OCI-LY3 (cell line): ENCODE results near the gene IGFBP4.

Experiments used
- EZH2phosphoT487 ChIP-seq: fragments of 200-600 bp; shearing (Covaris generic); IDR thresholded peaks from 2 replicates; pipeline ENCODE4 v1.6.1; 2018; ENCODE audit warnings: antibody characterized with exemption, mixed run types, low read depth
- TF ChIP-seq, protein P1 (sequence below): fragments of 200-600, 300-600 bp; sonication (generic); IDR thresholded peaks from 2 replicates; pipeline ENCODE4 v1.5.1; 2014; ENCODE audit warnings: antibody characterized with exemption, low read length, low read depth

DNA sequence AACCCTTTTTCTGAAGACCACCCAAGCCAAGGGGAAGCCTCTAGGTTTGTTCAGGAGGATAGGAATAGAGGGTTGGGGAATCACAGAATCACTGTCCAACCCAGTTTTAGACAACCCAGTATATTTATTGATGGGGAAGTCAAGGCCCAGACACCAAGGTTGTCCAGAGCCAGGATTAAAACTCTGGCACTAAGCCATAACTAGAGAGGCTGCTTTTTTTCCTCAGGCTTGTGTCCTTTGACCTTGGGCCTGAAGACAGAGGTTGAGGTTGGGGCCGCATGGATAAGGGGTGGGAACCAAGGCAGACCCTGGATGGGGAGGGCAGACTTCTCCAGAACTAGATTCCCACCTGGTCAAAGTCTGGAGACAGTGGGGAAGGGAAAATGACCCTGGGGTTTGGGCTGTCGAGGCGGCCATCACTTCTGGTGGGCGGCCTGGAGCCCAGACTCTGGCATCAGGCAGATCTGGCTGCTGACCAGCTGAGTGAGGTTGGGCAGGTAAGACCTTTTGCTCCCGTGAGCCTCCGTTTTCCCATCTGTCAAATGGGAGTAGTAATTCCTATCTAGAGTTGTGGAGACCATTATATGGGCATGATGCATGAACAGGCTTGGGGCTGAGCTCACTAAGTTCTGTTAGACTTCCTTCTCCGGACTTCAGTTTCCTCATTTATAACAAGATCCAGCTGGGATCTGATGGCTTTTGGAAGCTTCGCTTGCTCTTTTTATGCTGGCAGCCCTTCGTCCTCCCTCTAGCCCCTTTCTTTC, 17.9 kb downstream of the IGFBP4 start:
- TF ChIP-seq, protein P1, sequence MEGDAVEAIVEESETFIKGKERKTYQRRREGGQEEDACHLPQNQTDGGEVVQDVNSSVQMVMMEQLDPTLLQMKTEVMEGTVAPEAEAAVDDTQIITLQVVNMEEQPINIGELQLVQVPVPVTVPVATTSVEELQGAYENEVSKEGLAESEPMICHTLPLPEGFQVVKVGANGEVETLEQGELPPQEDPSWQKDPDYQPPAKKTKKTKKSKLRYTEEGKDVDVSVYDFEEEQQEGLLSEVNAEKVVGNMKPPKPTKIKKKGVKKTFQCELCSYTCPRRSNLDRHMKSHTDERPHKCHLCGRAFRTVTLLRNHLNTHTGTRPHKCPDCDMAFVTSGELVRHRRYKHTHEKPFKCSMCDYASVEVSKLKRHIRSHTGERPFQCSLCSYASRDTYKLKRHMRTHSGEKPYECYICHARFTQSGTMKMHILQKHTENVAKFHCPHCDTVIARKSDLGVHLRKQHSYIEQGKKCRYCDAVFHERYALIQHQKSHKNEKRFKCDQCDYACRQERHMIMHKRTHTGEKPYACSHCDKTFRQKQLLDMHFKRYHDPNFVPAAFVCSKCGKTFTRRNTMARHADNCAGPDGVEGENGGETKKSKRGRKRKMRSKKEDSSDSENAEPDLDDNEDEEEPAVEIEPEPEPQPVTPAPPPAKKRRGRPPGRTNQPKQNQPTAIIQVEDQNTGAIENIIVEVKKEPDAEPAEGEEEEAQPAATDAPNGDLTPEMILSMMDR = no peak
- TF ChIP-seq EZH2phosphoT487 = no peak
